GM13977 (cell line): ENCODE results near the gene CLCN4.

ENCODE experiments used
- DNase-seq: peaks from one replicate; pipeline ENCODE4 v3.0.0; 2012; ENCODE audit warnings: low spot score
- CTCF ChIP-seq: IDR thresholded peaks from 2 replicates; pipeline ENCODE4 v1.5.1; 2012; ENCODE audit warnings: mild to moderate bottlenecking, control low read depth; ENCODE audit not compliant: insufficient read depth; ENCODE audit errors: extremely low read depth, missing control alignments
- in situ Hi-C: fragments of 300-500 bp; cut with MboI; formaldehyde crosslinking; loops from one replicate; pipeline ENCODE4 v1.12.0; 2022; ENCODE audit warnings: low sequenced_read_pairs, low pct_unique_long_range_greater_than_20kb, mixed read lengths, inconsistent platforms; ENCODE audit not compliant: unreplicated experiment

Gene CLCN4

GRCh38 chrX:10134921-10135320 lies 21.9 kb upstream of the CLCN4 start:
- in situ Hi-C loops: no loop called here
- DNase-seq: no peak
- no peak for TF ChIP-seq CTCF

- no peak for DNase-seq
- no peak for TF ChIP-seq CTCF
- in situ Hi-C loops: no loop called here
These were observed 21.0 kb upstream of the CLCN4 start for GRCh38 chrX:10135561-10136399.

- in situ Hi-C loops: no loop called here
- no peak for TF ChIP-seq CTCF
- DNase-seq: no peak
These were observed 18.0 kb upstream of the CLCN4 start for GRCh38 chrX:10138726-10139125.

- in situ Hi-C loops: no loop called here
- no peak for DNase-seq
- no peak for TF ChIP-seq CTCF
These were observed 16.5 kb upstream of the CLCN4 start for GRCh38 chrX:10140264-10140663.

- in situ Hi-C loops: no loop called here
- no peak for TF ChIP-seq CTCF
- DNase-seq: no peak
These were observed 14.7 kb upstream of the CLCN4 start for GRCh38 chrX:10142041-10142599.

- in situ Hi-C loops: no loop called here
- TF ChIP-seq CTCF: no peak
- no peak for DNase-seq
These were observed 13.4 kb upstream of the CLCN4 start for GRCh38 chrX:10143071-10143983.
